A172 (cell line): ENCODE results near the gene CHRNB2. TPM values are rescaled to one million over a fixed set of nuclear protein-coding genes. Genes with fewer than 3 reads are reported as not detected.

ENCODE experiments used
- total RNA-seq: library from RNA; depleted of rRNA; stranded (reverse); fragments of >200 nt; shearing (Covaris generic); gene quantifications from 2 replicates; pipeline ENCODE4 v1.2.3, GENCODE V29; 2014; rRNA removed

Gene CHRNB2
- total RNA-seq, 1 experiment from 2014 or later: not detected

Other genes starting within 250 kb of the CHRNB2 start
- not detected in 2 replicates for gene AQP10, start 246.7 kb upstream of the CHRNB2 start, total RNA-seq
- 93.9 and 129 TPM in 2 replicates for gene ATP8B2, start 242.3 kb upstream of the CHRNB2 start, total RNA-seq
- gene IL6R, start 162.4 kb upstream of the CHRNB2 start, total RNA-seq: 2.4 and 4.5 TPM in 2 replicates
- gene TDRD10, start 65.6 kb upstream of the CHRNB2 start, total RNA-seq: not detected in 2 replicates
- gene SHE, start 65.4 kb upstream of the CHRNB2 start, total RNA-seq: not detected in 2 replicates
- gene UBE2Q1, start 9.1 kb upstream of the CHRNB2 start, total RNA-seq: 56.2 and 59.8 TPM in 2 replicates
- 110 and 119 TPM in 2 replicates for gene ADAR, start 40.4 kb downstream of the CHRNB2 start, total RNA-seq